GM21723 (cell line): ENCODE data around the gene EPSTI1.
A peak's percentile ranks its signal among the peaks of the same experiment; 100 is the strongest.
"Not testable (repeated sequence)": the region's sequence is repeated elsewhere in the genome, so short reads cannot be mapped to it uniquely, and the experiment has no call there.

Experiments
- ATAC-seq: cut with Tn5 transposase; IDR thresholded peaks from one replicate; pipeline ENCODE4 v1.9.1; 2021; ENCODE audit warnings: mild to moderate bottlenecking, moderate library complexity; ENCODE audit not compliant: unreplicated experiment

EPSTI1 gene

DNA sequence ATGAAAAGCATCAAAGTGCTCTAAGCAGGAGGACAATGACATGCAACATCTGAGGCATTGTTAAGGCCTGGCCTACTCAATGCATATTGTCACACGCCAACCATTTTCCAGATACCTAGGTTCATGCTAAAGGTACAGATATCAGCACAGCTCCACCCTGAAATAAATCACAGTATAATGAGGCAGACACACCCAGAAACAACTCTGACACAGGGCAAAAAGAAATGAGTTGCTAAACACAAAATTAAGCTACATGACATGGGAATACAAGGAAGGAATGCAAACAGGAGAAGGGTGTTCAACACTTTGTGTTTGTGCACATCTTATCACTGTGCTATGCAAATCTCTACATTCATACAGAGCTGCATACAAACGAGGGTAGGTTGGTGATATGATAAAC lies 86.5 kb downstream of the EPSTI1 start:
- no peak for ATAC-seq

DNA sequence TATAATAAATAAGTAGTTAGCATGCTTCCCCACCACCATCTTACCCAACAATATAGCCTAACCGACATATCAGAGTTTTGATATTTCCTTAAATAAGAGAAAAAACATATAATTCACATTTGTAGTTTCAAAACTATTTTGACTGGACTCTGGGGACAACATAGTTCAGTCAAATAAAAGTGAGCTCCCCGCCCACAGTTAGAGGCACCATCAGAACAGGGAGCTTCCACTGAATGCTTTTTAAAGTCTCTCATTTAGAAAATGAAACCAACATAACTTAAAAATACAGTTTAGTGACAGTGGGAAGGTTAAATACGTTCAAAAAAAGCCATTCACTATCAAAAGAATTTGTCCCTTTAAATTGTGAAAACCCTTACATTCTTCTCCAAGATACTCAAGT lies 92.8 kb downstream of the EPSTI1 start:
- ATAC-seq = peak; percentile 89

DNA sequence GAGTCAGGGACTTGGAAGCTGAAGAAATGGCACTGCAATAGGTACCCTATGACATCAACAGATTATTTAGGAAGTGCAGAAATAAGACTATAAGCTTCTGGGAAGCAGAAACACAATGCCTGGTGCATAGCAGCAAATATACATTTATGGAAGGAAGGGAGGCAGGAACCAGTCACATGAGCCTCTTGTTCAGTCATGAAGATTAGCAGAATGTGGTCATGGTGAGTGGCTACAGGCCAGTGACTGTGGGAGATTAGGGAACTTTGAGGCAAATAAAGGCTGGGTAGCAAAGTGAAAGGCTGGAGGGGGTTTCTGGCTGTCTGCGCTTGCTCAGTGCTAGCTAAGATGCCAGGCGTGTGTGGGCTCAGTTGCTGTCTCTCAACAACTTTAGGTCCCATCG lies 96.3 kb downstream of the EPSTI1 start:
- ATAC-seq = no peak

GRCh38 chr13:42894765-42895243 lies 97.2 kb downstream of the EPSTI1 start:
- ATAC-seq = no peak

GRCh38 chr13:42893214-42893671 lies 98.8 kb downstream of the EPSTI1 start:
- ATAC-seq = no peak

DNA sequence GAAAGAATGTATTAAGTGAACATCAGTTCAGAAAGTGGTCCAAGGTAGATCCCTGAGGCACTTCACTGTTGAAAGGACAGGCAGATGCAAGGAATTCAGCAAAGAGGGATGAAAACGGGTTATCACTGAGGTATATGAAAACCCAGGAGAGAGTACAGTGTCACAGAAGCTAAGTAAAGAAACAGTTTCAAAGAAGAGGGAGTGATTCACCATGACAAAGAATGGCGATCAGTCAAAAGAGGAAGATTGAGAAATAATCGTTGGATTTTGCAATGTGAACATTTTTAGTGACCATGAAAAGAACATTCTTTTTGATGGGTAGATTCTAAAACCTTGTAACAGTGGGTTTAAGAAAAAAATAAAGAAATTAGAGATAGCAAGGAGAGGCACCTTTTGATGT lies 99.3 kb downstream of the EPSTI1 start:
- no peak for ATAC-seq

- ATAC-seq = no peak
Measured at GRCh38 chr13:42891591-42891990, 100.5 kb downstream of the EPSTI1 start.

GRCh38 chr13:42885325-42885724 lies 106.7 kb downstream of the EPSTI1 start:
- no peak for ATAC-seq

DNA sequence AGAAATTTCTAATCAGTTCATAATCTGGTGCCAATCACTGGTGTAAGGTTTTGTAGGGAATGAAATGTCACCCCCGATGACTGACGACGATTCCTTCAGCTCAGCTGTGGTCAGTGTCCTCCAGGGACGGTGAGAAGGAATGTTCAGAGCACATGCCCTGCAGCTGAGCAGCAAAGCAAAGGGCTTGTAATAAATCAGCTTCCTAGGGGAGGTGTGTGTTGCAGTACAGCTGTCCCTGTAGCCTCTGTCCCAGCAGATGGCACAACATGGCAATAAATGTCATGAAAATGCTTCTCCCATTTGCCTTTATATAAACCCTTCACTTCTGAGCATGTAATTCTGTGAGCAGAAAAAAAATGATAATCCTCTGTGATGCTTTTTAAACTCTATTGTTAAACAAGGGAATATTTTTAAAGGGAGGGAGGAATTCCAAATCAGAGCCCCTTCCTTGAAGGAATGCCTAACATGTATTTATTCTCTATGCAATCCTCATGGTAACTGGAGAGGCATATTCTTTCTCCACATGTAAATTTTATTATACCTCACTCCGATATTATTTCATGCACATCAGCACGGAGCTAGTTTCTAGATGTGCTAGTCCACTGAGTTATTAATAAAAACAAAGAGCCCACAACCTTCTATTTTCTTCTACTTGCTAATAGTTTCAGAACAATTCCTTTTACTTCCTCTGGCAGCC lies 108.1 kb downstream of the EPSTI1 start:
- ATAC-seq = no peak

GRCh38 chr13:42883142-42883541 lies 108.9 kb downstream of the EPSTI1 start:
- ATAC-seq = no peak

- ATAC-seq = no peak
Measured at GRCh38 chr13:42880056-42880605, 111.9 kb downstream of the EPSTI1 start.

- ATAC-seq = no peak
Measured at GRCh38 chr13:42878721-42879120, 113.3 kb downstream of the EPSTI1 start.

GRCh38 chr13:42876887-42877545 lies 115.0 kb downstream of the EPSTI1 start:
- ATAC-seq = no peak

- peak; percentile 95 for ATAC-seq
Measured at GRCh38 chr13:42876270-42876714, 115.7 kb downstream of the EPSTI1 start.

DNA sequence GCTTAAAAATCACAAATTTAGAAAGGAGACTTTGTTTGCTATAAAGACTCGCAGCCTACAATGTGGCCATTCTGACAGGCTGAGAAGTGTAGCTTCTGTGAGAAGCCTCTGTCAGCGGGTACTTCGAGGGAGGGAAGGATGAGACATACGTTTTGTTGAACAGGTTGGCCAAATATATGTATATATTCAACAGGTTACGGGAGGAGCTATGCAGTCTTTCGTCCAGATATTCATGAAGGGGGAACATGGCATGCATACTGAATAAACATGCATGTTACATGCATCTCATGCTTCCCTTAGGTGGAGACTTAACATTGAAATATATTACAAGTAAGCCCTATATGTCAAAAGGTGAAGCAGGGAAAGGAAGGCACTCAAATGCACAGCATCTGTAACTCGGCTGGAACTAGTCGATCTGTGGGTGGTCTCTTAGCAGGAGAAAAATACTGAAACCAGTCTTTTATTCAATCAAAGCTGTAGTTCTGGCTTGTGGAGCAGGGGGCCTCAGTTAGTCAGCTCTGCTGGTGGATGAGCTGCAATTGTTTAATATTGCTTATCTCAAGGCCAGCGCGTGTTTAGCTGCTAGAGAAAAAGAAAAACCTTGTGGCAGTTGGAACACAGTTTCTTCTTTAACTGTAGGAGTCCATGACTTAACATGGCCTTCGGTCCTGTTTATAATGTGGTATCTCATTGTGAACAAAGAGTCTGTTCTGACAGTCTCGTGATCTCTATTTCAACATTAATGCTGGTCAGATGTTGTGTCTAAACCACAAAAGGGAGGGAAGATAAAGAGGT lies 116.4 kb downstream of the EPSTI1 start:
- peak; percentile 47 for ATAC-seq

DNA sequence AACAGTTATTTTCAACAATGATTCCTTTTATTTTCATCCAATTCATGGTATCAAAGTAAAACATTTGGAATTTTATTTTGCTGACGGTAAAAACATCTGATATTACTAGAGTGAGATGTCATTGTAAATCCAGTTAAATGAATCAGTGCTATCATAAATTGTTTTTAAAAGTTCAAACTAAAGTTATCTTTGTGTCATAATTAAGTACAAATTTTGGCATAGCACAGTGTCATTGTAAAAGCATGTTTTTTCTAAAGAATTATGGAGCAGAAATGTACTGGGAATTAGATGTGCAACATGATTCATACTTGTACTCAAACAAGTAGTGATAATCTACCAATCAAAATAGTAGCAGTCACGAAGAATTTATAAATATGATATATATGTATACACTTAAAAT lies 117.8 kb downstream of the EPSTI1 start:
- ATAC-seq = no peak

DNA sequence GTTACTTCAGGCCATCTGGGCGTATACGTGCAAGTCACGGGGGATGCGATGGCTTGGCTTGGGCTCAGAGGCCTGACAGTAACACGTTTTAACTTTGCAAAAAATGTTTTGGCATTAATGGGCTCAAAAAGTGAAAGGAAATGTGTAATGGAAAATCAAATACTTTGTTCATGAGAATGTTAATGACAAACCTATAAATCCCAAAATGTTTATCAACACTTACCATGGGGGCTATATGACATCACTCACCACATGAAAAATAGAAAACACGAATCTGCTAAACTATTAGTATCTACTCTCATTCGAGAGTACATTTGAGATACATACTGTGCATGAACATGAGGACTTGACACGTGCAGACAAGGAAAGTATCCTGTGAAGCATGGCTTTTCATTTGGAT lies 119.0 kb downstream of the EPSTI1 start:
- ATAC-seq = no peak

GRCh38 chr13:42867232-42867631 lies 124.8 kb downstream of the EPSTI1 start:
- no peak for ATAC-seq

- no peak for ATAC-seq
Measured at GRCh38 chr13:42865768-42866102, 126.3 kb downstream of the EPSTI1 start.

DNA sequence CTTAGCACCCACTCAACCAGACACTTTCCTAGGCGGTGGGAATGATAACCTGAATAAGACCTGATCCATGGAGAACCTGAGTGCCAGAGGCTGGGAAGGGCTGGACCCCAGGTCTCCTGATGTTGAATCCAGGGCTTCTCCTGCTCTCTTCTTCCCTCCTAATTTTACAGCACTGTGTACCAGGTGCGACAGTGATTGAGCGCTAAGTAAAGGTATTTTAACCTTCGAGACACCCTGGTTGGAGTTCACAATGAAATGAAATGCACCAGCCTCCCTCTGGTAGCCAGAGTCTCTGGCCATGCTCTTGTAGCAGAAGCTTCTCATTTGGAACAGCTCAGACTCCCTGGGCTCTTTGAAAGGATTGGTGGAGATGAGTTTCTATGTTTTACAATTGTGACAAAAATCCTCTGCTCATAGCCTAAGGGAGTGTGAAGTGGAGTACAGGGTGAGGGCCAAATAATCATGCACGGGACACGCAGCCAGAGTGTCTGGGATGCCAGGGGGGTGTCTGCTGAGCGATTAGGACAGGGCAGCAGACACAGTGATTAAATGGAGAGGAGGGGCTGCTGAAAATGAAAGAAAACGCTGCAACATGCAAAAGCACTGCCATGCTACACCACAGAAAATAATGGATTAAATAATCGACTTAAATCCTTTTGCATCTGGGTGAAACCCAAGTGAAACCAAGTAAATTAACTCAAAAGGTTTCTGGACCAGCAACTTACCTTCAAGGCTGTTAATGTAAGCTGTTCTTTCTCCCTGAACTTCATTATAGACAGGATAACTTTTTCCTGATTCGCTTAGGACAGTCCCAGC lies 126.9 kb downstream of the EPSTI1 start:
- no peak for ATAC-seq

DNA sequence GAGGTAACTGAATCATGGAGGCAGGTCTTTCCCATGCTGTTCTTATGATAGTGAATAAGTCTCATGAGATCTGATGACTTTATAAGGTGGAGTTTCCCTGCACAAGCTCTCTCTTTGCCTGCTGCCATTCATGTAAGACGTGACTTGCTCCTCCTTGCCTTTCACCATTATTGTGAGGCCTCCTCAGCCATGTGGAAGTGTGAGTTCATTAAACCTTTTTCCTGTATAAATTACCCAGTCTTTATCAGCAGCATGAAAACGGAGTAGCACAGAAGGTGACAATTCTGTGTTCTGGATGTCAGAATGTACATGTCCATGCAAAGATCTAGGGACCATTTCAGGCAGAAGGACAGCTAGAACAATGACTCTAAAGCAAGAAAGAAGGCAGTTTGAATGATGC lies 129.7 kb downstream of the EPSTI1 start:
- not testable (repeated sequence) for ATAC-seq
